Erythroblast (primary cell): ENCODE results near the gene CCDC194.
A peak's percentile ranks its signal among the peaks of the same experiment; 100 is the strongest.

Experiments
- DNase-seq, 2 experiments: peaks; one replicate each; lab custom pipeline; 2025; lab: John Stamatoyannopoulos, UW
- GATA1 ChIP-seq: IDR thresholded peaks from 2 replicates; pipeline ENCODE4 v1.6.1; 2011; ENCODE audit warnings: low read depth, mild to moderate bottlenecking, control low read depth, low read length, moderate library complexity
- POLR2A ChIP-seq: IDR thresholded peaks from 2 replicates; pipeline ENCODE4 v1.6.1; 2011; ENCODE audit warnings: mild to moderate bottlenecking, low read length

Gene CCDC194

GRCh38 chr19:17393914-17394313, at the start of gene CCDC194:
CCDC194 (minus strand) TSS chr19:17394196; CDS start chr19:17394158, 38 bp downstream.
- TF ChIP-seq POLR2A (no peak), GATA1 (no peak)
- DNase-seq = no peak

- TF ChIP-seq GATA1 = no peak
- no peak for TF ChIP-seq POLR2A
- peak in 1 of 2 experiments; percentile 51 for DNase-seq
Observed at GRCh38 chr19:17441241-17442021, 47.4 kb upstream of the CCDC194 start.

DNA sequence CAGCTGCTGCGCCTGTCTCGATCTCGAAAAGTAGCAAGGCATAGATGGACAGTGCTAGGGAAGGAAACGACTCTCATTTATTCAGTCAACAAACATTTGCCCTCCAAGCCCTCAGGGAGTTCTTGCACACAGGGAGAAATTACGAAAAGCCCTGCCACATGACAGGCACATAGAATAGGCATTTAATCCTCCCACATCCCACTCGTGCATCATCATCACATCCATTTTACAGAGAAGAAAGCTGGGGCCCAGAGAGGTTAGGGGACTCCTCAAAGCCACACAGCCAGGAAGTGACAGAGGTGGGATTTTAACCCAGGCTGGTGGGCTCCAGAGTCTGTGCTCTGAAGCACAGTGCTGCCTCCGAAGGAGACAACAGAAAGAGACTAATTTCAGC, 42.9 kb upstream of the CCDC194 start:
- no peak for DNase-seq
- no peak for TF ChIP-seq POLR2A

- no peak for DNase-seq
- TF ChIP-seq GATA1 = no peak
- TF ChIP-seq POLR2A = no peak
Observed at GRCh38 chr19:17436094-17436873, 42.3 kb upstream of the CCDC194 start.

DNA sequence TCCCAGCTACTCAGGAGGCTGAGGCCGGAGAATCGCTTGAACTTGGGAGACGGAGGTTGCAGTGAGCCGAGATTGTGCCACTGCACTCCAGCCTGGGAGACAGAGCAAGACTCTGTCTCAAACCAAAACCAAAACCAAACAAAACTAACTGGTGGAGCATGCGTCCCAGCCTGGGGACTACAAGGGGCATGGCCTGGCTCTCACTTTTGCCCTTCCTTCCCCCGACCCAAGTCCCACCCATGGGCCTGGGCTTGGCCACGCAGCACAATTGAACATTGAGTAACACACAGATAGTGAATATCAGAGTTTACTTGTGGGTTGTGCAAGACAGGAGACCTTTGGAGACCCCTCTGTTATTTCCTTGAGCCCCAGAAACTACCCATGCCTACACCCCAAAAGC, 41.2 kb upstream of the CCDC194 start:
- TF ChIP-seq POLR2A (no peak), GATA1 (no peak)

DNA sequence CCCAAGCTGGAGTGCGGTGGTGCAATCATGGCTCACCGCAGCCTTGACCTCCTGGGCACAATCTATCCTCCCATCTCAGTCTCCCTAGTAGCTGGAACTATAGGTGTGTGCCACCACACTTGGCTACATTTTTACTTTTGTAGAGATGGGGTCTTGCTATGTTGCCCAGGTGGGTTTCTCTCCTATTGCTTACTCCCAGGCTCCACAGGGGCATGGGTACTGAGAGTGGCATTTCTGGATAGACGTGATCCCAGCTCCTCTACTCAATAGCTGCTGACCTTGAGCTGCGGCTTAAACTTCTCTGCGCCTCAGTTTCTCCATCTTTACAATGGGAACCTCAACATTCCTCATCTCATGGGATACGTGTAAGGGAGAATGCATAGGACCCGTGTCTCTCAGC, 37.4 kb upstream of the CCDC194 start:
- TF ChIP-seq POLR2A = no peak
- DNase-seq = no peak

More for the DNA sequence above, 41.2 kb upstream of the CCDC194 start:
- DNase-seq = no peak

GRCh38 chr19:17429641-17430113, 35.7 kb upstream of the CCDC194 start:
- no peak for TF ChIP-seq POLR2A
- no peak for TF ChIP-seq GATA1
- no peak for DNase-seq

DNA sequence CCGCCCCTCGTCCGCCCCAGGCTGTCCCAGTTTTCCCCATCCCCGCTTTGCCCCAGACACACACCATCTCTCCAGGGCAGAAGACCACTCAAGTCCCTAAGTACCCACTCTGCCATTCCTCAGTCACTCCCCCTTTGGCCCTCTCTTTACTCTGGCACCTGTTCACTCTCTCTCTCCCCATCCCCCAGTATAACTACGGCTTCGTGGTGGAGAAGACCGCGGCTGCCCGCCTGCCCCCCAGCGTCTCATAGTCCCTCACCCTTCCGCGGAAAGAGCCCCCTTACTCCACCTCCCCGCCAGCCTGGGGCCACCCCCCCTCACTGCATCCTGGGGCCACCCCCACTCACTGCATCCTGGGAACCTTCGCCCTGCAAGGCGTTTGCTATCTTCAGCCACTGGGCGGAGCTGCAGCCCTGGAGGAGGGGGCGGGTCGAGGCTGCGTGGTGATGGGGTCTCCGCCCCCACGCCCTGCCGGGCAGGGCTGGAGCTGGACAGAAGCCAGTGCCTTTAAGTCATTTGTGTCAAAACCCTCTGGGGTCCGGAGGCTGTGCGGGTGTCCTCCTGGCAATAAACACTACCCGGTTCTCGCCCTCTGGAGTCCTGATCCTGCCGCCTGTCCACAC, 30.9 kb upstream of the CCDC194 start:
- DNase-seq = peak; percentile 69 to 76
- no peak for TF ChIP-seq GATA1
- no peak for TF ChIP-seq POLR2A

DNA sequence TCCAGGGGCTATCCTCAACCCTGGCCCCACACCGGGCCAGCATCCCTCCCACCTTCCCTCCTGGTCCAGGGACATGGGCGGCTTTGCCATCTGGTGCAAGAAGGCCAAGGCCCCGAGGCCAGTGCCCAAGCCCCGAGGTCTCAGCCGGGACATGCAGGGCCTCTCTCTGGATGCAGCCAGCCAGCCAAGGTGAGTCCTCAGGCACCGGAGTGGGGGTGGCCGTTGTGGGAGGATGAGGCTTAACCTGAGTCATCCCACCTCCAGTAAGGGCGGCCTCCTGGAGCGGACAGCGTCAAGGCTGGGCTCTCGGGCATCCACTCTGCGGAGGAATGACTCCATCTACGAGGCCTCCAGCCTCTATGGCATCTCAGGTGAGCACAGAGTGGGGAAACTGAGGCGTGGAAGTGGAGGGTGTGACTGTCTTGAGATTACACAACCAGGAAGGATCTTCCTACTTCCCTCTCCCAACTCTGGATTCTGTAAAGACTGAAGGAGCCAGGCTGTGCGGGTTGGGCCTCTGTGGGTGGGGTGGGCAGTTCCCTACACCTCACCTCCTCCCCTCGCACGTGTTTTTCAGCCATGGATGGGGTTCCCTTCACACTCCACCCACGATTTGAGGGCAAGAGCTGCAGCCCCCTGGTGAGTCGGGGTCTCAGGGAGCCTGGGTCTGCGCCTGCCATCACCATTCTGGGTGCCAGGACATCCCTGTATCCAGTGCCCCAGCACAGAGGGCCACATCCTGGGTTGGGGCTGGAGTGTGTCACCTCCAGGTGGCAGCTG, 29.6 kb upstream of the CCDC194 start:
- TF ChIP-seq POLR2A (no peak), GATA1 (no peak)
- no peak for DNase-seq

DNA sequence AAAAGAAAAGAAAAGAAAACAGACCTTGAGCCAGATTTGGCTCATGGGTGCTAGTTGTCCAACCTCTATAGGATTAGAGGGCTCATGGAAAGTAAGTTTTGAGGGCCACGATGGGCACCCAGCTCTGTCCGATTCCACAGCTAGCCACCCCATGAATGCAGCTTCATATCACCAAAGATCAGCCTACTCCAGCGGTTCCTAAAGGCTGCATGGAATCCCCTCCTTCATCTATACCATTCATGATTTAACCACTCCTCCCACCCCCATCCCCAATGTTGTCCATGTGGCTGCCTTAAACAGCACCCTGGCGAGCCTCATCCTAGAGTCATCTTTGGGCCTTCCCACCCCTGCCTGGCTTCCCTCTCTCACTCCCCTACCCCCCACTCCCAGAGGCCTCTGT, 27.9 kb upstream of the CCDC194 start:
- TF ChIP-seq GATA1 = no peak
- TF ChIP-seq POLR2A = no peak
- DNase-seq = no peak

DNA sequence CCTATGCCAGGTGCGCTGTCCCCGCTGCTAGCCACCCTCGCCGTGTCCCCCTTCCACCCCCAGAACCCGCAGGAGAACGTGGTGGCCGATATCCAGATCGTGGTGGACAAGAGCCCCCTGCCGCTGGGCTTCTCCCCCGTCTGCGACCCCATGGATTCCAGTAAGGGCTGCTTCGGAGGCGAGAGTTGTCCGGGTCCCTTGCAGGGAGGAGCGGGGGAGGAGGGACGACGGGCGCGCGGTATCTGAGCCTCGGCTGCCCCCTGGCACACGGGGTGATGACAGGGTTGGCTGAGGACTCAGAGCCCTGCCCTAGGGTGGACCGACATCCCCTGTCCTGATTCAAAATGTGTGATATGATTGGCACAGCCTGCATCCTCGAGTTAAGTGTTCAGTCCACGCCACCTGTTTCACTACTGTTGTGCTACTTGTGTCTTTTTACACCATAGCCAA, 26.5 kb upstream of the CCDC194 start:
- TF ChIP-seq POLR2A = no peak
- no peak for TF ChIP-seq GATA1
- peak in 1 of 2 experiments; percentile 52 for DNase-seq

GRCh38 chr19:17419621-17420474, 25.9 kb upstream of the CCDC194 start, which contains the start of gene MVB12A:
MVB12A (plus strand) TSS chr19:17420047; CDS start chr19:17420136, 89 bp downstream.
- TF ChIP-seq GATA1 (no peak), POLR2A (peak; percentile 56)
- peak; percentile 99 for DNase-seq

- TF ChIP-seq GATA1 = no peak
- TF ChIP-seq POLR2A = no peak
- no peak for DNase-seq
Observed at GRCh38 chr19:17419154-17419620, 25.2 kb upstream of the CCDC194 start.
